ENCODE data around the gene SHC3. TPM values are rescaled to one million over a fixed set of nuclear protein-coding genes. Genes with fewer than 3 reads are reported as not detected.

SHC3 gene
- total RNA-seq, 1 donor from 2014 or later, result 49.3 TPM

DNA sequence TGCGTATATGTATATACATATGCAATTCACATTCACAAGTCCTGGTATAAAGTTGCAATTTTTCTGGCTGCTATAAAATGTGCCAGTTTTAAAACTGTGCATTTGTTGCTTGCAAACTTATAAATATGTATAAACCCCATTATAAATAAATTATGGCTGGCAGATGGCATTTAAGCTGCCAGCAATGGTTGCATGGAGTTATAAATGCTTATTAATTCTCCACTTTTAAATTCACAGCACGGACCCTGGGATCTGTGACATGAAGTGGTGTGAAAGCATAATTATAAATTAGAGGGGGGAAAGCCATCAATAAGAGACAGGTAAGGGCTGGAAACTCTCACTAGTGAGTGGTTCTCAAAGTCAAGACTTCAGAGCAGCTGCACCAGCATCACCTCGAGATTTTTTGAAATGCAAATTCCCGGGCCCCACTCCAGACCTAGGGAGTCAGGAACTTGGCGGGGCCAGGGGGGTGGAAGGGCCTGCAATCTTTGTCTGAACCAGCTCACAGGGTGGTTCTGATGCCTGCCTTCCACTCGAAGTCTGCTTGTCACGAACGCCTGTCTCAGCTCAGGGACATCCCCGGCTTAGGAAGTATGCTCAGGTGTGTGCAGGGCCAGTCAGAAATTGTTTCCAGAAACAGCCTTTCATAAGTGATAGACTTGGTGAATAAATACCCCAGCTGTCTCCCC lies 170.4 kb downstream of the SHC3 start:
- DNase-seq (ENCODE audit: low spot score in 2 of 2) (no peak), FAIRE-seq (no peak)

DNA sequence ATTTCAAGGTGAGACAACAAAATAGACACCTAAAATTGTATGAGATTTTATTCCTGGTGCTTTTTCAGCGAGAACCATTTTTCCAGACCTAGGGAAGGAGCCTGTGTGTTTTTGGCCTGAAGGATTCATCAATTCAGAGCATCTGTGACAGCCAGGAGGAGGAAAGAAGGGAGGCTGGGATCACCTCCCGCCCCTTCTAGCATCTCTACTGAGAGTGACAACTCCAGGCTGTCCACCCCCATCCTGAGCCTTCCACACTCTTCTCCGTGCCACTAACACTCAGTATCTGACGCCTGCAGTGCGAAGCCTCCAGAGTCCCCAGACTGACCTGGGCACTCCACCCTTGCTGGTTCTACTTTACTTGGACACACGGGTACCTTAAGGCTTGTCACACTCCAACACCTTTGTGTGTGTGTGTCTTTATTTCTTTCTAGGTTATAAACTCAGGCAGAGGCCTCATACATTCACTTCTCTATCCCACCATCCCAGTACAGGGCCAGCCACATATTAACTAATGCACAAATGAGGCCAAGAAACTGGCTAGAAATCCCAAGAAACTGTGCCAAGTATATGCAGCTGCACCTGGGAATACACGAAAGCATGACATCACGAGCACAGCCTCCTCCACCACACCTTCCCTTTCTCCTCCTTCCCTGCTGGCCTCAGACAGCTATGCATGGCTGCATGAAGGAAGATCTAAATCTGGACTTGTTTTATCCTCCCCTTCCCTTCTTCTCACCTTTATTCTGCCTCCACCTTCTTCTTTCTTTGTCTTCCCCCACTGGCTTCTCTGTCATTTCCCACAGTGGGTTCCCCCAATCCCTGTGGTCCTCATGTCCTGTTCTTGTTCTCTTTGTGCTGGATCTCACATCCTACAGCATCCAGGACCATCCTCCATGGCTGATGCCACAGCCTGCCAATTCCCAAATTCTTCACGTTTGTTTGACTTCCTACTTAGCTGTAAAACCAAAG lies 171.3 kb downstream of the SHC3 start:
- FAIRE-seq (no peak), DNase-seq (ENCODE audit: low spot score in 2 of 2) (no peak)

DNA sequence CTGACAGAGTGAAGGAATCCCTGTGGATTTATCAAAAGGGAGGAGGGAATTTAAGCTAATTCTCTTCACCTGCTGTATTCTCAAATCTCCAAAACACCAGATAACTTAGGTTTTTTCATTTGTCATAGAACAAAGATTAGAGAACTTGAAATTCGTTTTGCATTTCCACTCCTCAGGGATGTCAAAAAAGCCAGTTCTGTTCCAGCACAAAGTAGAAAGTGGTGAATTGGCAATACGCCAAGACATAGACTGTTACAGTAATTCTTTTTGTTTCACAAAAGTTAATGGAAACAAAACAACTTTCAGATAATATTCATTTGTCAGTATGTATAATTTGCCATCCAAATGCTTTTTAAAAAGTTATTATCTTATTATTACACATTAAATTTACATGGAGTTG lies 172.4 kb downstream of the SHC3 start:
- DNase-seq (ENCODE audit: low spot score in 2 of 2) (no peak), FAIRE-seq (no peak)

DNA sequence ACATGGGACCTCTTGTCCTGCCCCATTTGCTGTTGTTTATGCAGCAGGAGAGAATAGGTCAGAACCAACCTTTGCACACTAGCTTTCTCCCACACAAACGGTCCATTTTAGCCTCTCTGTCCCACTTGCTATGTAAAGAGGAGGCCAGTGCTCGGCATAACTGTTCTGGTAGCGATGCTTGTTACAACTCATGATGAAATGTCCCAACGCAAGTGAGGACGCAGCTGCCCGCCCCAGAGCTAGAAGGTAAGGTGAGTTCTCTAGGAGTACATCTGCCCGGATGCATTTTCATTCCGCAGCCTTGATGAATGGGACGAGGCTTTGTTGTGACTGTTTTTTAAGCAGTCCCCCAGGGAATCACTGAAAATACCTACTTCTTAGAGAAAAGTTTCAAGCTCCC lies 173.3 kb downstream of the SHC3 start:
- DNase-seq (ENCODE audit: low spot score in 2 of 2) (no peak), FAIRE-seq (no peak)

DNA sequence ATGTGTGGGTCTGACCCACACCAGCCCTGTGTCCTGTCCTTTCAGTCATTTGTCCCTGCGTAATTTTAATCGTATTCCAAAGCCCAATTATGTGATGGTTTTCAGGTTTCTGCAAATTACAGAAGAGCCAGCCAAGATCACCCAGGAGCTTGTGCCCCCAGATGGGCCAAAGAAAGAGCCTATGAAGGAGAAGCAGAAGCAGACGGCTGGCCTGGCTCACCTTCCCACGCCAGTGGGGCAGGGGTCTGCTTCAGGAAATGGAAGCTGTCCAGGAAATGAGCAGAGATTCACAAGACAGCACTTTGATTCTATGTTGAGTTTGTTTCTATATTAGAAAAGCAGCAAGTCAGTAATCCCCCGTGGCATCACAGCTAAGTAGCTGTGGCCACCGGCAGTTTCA lies 175.6 kb downstream of the SHC3 start:
- FAIRE-seq, result no peak

DNA sequence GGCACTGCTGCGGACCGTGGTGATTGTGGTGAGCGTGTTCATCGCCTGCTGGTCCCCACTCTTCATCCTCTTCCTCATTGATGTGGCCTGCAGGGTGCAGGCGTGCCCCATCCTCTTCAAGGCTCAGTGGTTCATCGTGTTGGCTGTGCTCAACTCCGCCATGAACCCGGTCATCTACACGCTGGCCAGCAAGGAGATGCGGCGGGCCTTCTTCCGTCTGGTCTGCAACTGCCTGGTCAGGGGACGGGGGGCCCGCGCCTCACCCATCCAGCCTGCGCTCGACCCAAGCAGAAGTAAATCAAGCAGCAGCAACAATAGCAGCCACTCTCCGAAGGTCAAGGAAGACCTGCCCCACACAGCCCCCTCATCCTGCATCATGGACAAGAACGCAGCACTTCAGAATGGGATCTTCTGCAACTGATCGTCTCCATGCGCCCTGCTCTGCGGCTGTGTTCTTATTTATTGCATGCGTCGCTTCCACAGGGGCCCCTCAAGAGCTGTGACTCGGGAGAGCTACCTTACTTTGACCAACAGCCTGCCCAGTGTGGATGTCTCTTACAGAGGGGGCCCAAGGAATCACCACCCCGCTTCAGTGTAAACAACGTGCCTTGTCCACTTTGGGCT lies 176.6 kb downstream of the SHC3 start:
- FAIRE-seq (no peak), DNase-seq (ENCODE audit: low spot score in 2 of 2) (no peak)

More for the DNA sequence above, 175.6 kb downstream of the SHC3 start:
- DNase-seq (ENCODE audit: low spot score in 2 of 2), result no peak

- peak; percentile 47 to 73 for DNase-seq (ENCODE audit: low spot score in 2 of 2)
- no peak for FAIRE-seq
These were observed 177.4 kb downstream of the SHC3 start for GRCh38 chr9:89000973-89001916.

- FAIRE-seq, result no peak
- DNase-seq (ENCODE audit: low spot score in 2 of 2), result no peak
These were observed 178.2 kb downstream of the SHC3 start for GRCh38 chr9:89000371-89000781.

- FAIRE-seq (no peak), DNase-seq (ENCODE audit: low spot score in 2 of 2) (no peak)
These were observed 179.7 kb downstream of the SHC3 start for GRCh38 chr9:88998911-88999310.

- DNase-seq (ENCODE audit: low spot score in 2 of 2), result no peak
- FAIRE-seq, result no peak
These were observed 180.1 kb downstream of the SHC3 start for GRCh38 chr9:88998503-88998902.

DNA sequence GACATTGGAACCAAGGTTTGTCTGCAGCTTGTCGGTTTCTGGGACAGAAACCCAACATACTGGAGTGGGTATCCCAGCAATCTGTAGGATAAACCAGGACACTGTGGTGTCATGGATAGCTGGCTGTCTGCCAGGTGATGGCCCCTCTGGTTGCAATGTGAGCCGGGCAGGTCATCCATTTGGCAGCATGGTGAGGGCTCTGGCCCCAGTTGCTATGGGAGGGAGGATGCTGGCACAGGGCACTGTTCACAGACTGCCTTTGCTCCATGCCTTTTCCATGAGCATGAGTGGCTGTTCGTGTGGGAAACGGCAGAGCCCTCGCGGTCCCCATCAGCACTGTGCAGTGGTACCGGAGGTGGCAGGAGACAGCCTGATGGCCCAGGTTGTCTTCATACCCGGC lies 181.0 kb downstream of the SHC3 start:
- FAIRE-seq (no peak), DNase-seq (ENCODE audit: low spot score in 2 of 2) (no peak)

DNA sequence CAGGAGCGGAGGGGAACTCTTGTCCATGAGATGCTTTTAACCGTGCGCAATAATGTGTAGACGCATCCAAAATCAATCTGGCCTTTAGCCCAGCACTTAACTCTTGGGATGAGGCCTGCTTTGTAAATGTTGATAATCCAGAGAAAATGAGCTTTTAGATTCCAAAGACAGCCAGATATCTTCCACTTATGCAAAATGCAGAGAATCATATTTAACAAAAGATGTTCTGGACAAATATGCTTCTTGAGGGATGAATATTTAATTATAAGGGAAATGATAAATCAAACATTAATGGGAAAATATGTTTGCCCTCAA lies 181.7 kb downstream of the SHC3 start:
- DNase-seq (ENCODE audit: low spot score in 2 of 2) (no peak), FAIRE-seq (no peak)

DNA sequence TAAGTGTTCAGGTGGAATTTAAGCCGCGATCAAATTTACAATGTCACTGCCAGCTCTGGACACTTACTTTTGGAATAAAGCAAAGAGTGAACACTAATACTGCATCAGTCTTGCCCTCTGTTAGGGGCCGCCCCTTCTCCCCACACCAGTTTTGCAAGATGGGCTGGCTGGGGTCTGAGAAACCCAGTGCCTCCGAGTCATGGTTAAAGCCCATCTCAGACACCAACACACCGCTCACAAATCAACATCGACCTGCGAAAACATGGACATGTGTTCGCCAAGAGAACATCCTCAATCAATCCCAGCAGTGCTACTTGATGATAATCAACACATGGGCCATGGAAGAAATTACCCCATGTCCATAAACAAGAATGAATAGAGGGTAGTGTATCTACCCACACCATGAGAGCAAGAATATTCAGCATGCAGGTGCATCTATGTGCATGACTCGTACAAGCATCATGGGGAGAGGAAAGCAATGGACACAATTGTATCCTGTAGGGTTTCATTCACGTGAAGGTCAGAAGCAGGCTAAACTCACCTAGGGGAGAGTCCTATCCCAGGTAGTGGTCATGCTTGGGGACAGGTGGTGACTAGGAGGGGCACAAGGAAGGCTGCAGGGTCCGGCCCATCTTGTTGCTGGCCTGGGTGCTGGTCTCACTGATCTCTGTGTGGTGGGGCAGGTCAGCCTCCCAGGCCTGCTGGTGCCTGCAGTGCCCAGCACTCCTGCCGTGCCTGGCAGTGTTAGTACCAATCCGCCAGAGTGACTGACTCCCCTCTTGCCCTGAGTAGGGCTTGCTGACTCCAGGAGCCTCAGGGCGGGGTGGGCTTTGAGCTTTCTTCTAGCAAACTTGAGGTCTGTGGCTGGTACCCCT lies 182.3 kb downstream of the SHC3 start:
- FAIRE-seq, result no peak
- no peak for DNase-seq (ENCODE audit: low spot score in 2 of 2)

DNA sequence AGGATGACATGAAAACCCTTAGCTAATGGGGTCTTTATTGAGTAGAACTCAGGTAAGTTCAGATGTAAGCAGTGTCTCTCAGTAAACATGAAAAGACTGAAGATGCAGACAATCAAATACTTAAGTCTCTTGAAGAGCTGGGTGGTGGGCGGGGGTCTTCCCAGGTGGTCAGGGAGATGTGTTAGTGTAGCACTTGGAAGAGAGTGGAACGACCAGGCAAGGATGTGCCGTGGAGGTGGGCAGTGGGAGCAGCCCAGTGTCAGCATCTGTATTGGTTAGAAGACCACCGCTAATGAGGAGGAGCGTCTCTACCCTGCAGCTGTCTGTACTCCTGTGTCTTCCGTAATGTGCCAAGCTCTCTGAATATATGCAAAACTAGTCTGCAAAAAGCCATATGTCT lies 183.0 kb downstream of the SHC3 start:
- no peak for DNase-seq (ENCODE audit: low spot score in 2 of 2)
- no peak for FAIRE-seq

DNA sequence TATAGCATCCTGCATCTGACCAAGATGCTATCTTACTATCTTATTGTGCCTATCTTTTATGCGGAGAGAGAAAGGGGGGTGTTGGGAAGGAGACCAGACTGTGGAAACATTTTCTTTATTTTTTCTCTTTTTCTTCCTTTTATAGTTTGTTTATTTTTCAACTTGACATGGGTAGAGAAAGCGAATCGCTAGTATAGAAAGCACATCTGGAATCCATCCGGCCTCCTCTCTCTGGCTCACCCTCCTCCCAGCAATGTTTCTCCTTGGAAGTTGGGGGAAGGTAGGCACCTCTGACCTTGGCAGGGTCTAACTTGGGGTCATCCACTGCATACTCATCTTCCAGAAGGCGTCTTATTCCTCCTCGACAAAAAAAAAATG lies 183.4 kb downstream of the SHC3 start:
- DNase-seq (ENCODE audit: low spot score in 2 of 2), result no peak
- FAIRE-seq, result no peak

- FAIRE-seq (no peak), DNase-seq (ENCODE audit: low spot score in 2 of 2) (no peak)
These were observed 184.0 kb downstream of the SHC3 start for GRCh38 chr9:88994469-88995199.

GRCh38 chr9:88993871-88994460 lies 184.7 kb downstream of the SHC3 start:
- DNase-seq (ENCODE audit: low spot score in 2 of 2) (no peak), FAIRE-seq (no peak)

- DNase-seq (ENCODE audit: low spot score in 2 of 2) (no peak), FAIRE-seq (no peak)
These were observed 185.3 kb downstream of the SHC3 start for GRCh38 chr9:88993327-88993726.
